AG09309 (cell line): ENCODE data around the gene TFAP2E.

Source experiments
- DNase-seq: peaks from one replicate; pipeline ENCODE4 v3.0.0-alpha.2; 2010; ENCODE audit warnings: low read depth
- H3K4me3 ChIP-seq: 2 replicates; pipeline ENCODE4 v1.5.1; 2011; ENCODE audit warnings: mild to moderate bottlenecking, low read depth, low read length, moderate library complexity; ENCODE audit not compliant: control insufficient read depth
- TF ChIP-seq, protein P1 (sequence below): IDR thresholded peaks from 2 replicates; pipeline ENCODE4 v1.5.1; 2011; ENCODE audit warnings: mild to moderate bottlenecking, low read depth, low read length, inconsistent platforms; ENCODE audit not compliant: insufficient read depth, control insufficient read depth; ENCODE audit errors: missing control alignments

Gene TFAP2E

DNA sequence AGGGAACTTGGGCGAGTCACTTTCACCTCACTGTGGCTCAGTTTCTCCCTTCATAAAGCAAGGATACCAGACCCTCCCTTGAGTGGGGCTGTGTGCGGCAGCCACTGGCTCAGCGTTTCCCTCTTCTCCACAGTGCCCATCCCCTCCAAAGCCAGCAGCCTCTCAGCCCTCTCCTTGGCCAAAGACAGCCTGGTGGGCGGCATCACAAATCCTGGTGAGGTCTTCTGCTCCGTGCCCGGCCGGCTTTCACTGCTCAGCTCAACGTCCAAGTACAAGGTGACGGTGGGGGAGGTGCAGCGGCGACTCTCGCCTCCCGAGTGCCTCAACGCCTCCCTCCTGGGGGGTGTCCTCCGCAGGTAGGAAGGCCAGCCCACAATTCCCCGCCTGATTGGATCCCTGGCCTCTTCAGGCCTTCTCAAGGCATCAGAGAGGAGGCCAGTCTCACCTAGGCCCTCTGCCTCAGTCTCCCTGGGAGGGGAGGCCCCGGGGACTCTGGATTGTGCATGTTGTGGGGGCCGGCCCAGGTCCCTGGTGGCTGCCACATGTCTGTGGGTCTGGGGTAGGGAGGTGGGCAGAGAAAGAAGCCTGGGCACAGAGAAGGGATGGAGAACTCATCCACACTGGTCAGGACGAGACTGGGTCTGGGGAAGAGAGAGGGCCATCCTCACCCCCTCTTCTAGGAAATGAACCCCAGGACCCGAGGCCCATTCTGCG is 15.2 kb downstream of the TFAP2E start:
- TF ChIP-seq, protein P1, sequence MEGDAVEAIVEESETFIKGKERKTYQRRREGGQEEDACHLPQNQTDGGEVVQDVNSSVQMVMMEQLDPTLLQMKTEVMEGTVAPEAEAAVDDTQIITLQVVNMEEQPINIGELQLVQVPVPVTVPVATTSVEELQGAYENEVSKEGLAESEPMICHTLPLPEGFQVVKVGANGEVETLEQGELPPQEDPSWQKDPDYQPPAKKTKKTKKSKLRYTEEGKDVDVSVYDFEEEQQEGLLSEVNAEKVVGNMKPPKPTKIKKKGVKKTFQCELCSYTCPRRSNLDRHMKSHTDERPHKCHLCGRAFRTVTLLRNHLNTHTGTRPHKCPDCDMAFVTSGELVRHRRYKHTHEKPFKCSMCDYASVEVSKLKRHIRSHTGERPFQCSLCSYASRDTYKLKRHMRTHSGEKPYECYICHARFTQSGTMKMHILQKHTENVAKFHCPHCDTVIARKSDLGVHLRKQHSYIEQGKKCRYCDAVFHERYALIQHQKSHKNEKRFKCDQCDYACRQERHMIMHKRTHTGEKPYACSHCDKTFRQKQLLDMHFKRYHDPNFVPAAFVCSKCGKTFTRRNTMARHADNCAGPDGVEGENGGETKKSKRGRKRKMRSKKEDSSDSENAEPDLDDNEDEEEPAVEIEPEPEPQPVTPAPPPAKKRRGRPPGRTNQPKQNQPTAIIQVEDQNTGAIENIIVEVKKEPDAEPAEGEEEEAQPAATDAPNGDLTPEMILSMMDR = no peak
- no peak for DNase-seq
- H3K4me3 ChIP-seq = no peak overlapping the region

DNA sequence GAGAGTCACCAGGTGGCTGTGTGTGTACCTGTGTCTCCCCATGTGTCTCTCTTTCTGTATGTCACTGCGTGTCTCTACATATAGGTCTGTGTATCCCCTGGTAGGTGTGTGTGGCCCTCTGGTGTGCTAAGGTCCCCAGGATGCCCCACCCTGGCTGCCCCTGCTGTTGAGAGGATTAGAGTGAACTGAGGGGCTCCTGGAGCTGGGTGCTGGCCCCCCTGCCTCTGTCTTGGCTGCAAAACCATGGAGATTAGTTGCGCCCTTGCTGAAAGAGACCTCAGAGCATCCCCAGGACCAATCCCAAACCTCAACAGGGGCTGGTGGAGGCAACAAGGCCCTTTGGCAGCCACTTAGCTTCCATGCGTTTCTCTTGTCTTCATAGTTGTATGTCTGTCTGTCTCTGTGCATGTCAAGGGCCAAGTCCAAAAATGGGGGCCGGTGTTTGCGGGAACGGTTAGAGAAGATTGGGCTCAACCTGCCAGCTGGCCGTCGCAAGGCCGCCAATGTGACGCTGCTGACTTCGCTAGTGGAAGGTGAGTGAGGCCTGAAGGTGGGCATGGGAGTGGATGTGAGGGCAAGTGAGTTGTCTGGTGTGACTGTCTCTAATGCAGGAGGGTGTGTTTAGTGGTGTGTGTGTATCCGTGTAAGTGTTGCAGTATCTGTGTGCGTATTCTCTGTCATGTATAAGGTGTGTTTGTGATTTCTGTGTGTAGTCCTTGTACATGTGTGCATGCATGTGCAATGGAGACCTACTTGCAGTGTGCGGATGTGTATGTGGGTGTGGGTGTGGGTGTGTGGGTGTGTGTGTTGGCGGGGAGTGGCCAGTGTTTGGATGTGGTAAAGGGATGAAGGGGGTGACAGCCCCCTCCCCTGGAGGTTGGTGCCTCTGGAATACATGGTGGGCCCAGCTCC is 16.7 kb downstream of the TFAP2E start:
- H3K4me3 ChIP-seq = no peak overlapping the region
- no peak for DNase-seq
- TF ChIP-seq, protein P1 = no peak

DNA sequence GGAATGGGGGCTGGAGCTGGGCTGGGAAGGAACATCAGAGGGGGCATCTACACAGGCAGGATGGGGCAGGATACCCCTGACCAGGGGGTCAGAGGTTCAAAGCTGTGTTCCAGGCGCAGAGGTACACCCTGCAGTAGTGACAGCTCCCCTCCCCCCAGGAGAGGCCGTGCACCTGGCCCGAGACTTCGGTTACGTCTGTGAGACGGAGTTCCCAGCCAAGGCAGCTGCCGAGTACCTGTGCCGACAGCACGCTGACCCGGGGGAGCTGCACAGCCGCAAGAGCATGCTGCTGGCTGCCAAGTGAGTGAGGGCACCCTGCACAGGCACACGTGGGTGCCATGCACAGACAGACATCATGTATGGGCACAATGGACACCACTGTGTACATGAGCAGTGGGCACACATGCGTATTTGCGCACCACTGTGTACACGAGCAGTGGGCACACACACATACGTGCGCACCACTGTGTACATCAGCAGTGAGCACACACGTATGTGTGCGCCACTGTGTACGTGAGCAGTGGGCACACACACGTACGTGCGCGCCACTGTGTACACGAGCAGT is 17.4 kb downstream of the TFAP2E start:
- TF ChIP-seq, protein P1 = no peak
- H3K4me3 ChIP-seq = no peak overlapping the region
- no peak for DNase-seq

DNA sequence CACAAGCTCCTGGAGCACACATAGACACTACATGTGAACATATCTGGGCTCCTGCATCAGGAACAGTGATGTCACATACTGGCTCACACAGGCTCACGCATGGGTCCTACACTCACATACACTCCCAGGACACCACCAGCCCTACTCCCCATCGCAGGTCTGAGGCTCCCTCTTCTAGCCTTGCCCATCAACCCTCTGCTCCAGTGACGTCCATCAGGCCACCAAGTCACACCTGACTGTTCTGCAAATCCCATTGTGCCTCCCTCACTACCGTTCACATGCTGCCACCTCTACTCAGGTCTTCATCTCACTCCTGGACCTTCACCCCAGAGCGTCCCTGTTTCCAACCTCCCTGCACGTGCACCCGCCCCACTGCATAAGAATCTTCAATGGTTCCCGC is 18.1 kb downstream of the TFAP2E start:
- DNase-seq = no peak
- TF ChIP-seq, protein P1 = no peak
- H3K4me3 ChIP-seq = no peak overlapping the region

DNA sequence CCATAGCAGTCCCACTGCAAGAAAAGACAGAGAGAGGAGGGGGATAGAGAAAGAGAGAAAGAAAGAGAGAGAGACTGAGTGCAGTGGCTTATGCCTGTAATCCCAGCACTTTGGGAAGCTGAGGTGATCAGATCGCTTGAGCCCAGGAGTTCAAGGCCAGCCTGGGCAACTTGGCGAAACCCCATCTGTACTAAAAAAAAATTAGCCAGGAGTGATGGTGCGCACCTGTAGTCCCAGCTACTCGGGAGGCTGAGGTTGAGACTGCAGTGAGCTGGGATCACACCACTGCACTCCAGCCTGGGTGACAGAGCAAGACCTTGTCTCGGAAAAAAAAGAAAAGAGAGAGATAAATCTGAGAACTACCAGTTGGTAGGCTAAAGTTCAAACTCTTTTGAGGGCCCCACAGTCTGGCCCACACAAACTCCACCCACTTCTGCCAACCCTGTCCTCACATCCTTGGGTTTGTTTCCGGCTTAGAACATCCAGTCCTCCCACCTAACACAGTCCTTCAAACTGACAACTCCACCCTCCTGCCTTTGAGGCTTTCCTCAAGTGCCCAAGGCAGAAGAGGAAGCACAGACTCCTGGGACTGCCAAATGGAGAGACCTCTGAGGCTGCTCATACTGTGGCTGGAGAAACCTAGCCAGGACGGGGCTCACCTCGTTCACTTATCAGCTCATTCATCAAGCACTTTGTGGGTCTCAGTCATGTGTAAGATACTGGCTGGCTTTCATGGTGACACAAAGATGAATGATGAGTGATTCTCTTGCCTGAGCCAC is 20.1 kb downstream of the TFAP2E start:
- no peak overlapping the region for H3K4me3 ChIP-seq
- DNase-seq = no peak
- TF ChIP-seq, protein P1 = no peak
